ENCODE data around the gene ADGRG3. TPM values are rescaled to one million over a fixed set of nuclear protein-coding genes. Genes with fewer than 3 reads are reported as not detected.

The ADGRG3 gene
- total and polyA plus RNA-seq, 2 of the 13 experiments (the other 11 are each of a cell fraction or from before 2014, with no cell fraction given), result 2.7 to 11.8 TPM

DNA sequence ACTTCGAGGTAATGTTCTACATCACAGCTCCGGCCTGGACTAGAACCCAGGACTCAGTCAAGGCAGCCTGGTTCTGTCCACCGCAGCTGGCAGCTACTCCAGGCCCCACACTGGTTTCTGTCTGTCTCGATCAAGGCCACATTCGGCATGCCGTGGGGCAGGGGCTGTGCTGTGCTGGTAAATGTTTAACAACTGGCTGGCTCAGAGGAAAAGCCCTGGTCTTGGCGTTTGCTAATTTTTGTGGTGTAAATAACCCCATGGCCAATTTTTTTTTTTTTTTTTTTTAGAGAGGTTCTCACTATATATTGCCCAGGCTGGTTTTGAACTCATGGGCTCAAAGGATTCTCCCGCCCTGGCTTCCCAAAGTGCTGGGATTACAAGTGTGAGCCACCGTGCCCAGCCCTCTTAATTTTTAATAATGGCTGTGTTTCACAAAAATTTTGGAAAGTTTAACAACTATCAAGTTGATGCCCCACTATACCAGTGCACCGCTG is 26.2 kb downstream of the ADGRG3 start (continued):
- TF ChIP-seq ARID3A (IDR thresholded peaks at IDR 0.05; ENCODE audit: low read depth, low read length), result peak; percentile 24; the same call in 1 of the 2 replicates
- TF ChIP-seq, protein P1, sequence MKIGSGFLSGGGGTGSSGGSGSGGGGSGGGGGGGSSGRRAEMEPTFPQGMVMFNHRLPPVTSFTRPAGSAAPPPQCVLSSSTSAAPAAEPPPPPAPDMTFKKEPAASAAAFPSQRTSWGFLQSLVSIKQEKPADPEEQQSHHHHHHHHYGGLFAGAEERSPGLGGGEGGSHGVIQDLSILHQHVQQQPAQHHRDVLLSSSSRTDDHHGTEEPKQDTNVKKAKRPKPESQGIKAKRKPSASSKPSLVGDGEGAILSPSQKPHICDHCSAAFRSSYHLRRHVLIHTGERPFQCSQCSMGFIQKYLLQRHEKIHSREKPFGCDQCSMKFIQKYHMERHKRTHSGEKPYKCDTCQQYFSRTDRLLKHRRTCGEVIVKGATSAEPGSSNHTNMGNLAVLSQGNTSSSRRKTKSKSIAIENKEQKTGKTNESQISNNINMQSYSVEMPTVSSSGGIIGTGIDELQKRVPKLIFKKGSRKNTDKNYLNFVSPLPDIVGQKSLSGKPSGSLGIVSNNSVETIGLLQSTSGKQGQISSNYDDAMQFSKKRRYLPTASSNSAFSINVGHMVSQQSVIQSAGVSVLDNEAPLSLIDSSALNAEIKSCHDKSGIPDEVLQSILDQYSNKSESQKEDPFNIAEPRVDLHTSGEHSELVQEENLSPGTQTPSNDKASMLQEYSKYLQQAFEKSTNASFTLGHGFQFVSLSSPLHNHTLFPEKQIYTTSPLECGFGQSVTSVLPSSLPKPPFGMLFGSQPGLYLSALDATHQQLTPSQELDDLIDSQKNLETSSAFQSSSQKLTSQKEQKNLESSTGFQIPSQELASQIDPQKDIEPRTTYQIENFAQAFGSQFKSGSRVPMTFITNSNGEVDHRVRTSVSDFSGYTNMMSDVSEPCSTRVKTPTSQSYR (CRISPR knock-in tag; IDR thresholded peaks at IDR 0.05; ENCODE audit: borderline replicate concordance), result peak; percentile 37; the same call in 1 of the 2 replicates
- TF ChIP-seq ZNF432 (CRISPR knock-in tag; IDR thresholded peaks at IDR 0.05; ENCODE audit: borderline replicate concordance), result no peak
- TF ChIP-seq ZSCAN31 (CRISPR knock-in tag; IDR thresholded peaks at IDR 0.05; ENCODE audit: low read depth), result no peak
- no peak for TF ChIP-seq RFXANK (CRISPR knock-in tag; IDR thresholded peaks at IDR 0.05)
- no peak; the same call in 1 of the 2 replicates for TF ChIP-seq MXD4 (CRISPR knock-in tag; IDR thresholded peaks at IDR 0.05)
- no peak for TF ChIP-seq ZBTB46 (CRISPR knock-in tag; IDR thresholded peaks at IDR 0.05; ENCODE audit: borderline replicate concordance)
- TF ChIP-seq, protein P2, sequence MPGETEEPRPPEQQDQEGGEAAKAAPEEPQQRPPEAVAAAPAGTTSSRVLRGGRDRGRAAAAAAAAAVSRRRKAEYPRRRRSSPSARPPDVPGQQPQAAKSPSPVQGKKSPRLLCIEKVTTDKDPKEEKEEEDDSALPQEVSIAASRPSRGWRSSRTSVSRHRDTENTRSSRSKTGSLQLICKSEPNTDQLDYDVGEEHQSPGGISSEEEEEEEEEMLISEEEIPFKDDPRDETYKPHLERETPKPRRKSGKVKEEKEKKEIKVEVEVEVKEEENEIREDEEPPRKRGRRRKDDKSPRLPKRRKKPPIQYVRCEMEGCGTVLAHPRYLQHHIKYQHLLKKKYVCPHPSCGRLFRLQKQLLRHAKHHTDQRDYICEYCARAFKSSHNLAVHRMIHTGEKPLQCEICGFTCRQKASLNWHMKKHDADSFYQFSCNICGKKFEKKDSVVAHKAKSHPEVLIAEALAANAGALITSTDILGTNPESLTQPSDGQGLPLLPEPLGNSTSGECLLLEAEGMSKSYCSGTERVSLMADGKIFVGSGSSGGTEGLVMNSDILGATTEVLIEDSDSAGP (CRISPR knock-in tag; IDR thresholded peaks at IDR 0.05; ENCODE audit: borderline replicate concordance), result peak; percentile 41; the same call in 1 of the 2 replicates
- TF ChIP-seq, protein P3, sequence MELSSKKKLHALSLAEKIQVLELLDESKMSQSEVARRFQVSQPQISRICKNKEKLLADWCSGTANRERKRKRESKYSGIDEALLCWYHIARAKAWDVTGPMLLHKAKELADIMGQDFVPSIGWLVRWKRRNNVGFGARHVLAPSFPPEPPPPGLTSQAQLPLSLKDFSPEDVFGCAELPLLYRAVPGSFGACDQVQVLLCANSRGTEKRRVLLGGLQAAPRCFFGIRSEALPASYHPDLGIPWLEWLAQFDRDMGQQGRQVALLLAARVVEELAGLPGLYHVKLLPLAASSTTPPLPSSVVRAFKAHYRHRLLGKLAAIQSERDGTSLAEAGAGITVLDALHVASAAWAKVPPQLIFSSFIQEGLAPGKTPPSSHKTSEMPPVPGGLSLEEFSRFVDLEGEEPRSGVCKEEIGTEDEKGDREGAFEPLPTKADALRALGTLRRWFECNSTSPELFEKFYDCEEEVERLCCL (CRISPR knock-in tag; IDR thresholded peaks at IDR 0.05; ENCODE audit: borderline replicate concordance), result no peak
- TF ChIP-seq ZNF564 (CRISPR knock-in tag; IDR thresholded peaks at IDR 0.05), result no peak
- TF ChIP-seq HINFP (CRISPR knock-in tag; IDR thresholded peaks at IDR 0.05; ENCODE audit: low read depth), result no peak
- no peak for TF ChIP-seq CEBPZ (IDR thresholded peaks at IDR 0.05; ENCODE audit: low read length)
- no peak for TF ChIP-seq ZNF33A (CRISPR knock-in tag; IDR thresholded peaks at IDR 0.05; ENCODE audit: borderline replicate concordance)

Measured in HepG2 (cell line).